ENCODE data around the gene PTBP3.

Gene PTBP3

DNA sequence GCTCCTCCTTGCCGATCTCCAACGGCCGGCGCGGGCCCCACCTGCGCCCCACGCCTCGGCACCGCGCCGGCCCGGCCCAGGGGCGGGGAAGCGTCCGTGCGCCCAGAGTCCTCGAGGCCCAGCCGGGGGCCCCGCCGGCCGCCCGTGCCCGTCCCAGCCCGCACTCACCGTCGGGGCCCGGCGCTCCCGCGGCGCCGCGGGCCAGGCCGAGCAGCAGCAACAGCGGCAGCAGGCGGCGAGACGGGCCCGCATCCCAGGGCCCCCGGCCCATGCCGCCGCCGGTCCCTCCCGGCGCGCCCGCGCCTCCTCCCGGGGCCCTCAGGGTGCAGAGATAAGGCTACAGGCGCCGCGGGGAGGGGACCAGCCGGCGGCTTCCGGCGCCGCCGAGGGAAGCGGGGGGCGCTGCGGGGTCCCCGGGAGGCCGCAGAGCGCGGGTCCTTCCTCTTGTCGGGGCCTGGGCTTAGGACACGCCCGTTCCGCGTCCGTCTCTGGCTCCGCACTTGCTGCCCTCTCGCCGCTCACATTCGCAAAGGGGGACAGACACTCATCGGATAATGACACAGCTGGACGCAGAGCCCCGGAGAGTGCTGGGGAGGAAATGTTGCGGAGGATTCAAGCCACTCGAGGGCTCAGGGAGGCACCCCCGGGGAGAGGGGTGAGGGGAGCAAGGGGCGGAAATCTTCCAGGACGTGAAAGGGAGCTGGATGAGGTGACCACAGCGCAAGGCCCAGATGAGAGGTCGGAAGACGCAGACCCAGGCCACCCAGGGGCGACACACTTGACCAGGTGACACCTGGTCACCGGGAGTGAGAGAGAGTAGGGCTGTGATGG is 158.2 kb downstream of the PTBP3 start, which contains the start of gene SUSD1:
Gene SUSD1, minus strand, starts transcription at position 333 of the 831 bp plus-strand sequence. Its CDS starts 62 bp downstream, at position 271.
- Histone ChIP-seq H3K9ac (ENCODE audit: low read length) (no peak within 1 kb of the TSS), H3K4me3 (ENCODE audit: low read length) (peak within 1 kb of the TSS; percentile 42; the same call in 1 of the 2 replicates), H3K79me2 (ENCODE audit: low read length) (no peaks in the 10 kb centered on the region), H3K9me3 (replicated peaks; ENCODE audit: insufficient read depth, low read length) (no peaks in the 10 kb centered on the region), H3K27ac (ENCODE audit: low read length) (no peak within 1 kb of the TSS), H3K4me2 (ENCODE audit: low read depth, low read length) (peak within 1 kb of the TSS; percentile 60), H3F3A (ENCODE audit: insufficient read depth, low read length) (no peaks in the 10 kb centered on the region), H3K36me3 (replicated peaks; ENCODE audit: insufficient read depth, low read length) (no peaks in the 10 kb centered on the region), H2AFZ (ENCODE audit: low read length) (peak within 1 kb of the TSS; percentile 17; the same call in 1 of the 2 replicates), H3K27me3 (replicated peaks; ENCODE audit: insufficient read depth, low read length) (no peaks in the 10 kb centered on the region; the same call in 1 of the 2 replicates), H3K9me2 (replicated peaks; ENCODE audit: insufficient read depth, low read length) (no peaks in the 10 kb centered on the region), H3K4me1 (ENCODE audit: low read length) (peaks cover 4% of the 10 kb centered on the region), H4K20me1 (ENCODE audit: insufficient read depth, low read length) (no peaks in the 10 kb centered on the region)
- DNase-seq = no peak
- TF ChIP-seq EZH2phosphoT487 (IDR thresholded peaks at IDR 0.05; ENCODE audit: low read length) (no peak), EZH2 (optimal IDR thresholded peaks at IDR 0.05; ENCODE audit: low read depth, low read length) (no peak)
- TF ChIP-seq, protein P1, sequence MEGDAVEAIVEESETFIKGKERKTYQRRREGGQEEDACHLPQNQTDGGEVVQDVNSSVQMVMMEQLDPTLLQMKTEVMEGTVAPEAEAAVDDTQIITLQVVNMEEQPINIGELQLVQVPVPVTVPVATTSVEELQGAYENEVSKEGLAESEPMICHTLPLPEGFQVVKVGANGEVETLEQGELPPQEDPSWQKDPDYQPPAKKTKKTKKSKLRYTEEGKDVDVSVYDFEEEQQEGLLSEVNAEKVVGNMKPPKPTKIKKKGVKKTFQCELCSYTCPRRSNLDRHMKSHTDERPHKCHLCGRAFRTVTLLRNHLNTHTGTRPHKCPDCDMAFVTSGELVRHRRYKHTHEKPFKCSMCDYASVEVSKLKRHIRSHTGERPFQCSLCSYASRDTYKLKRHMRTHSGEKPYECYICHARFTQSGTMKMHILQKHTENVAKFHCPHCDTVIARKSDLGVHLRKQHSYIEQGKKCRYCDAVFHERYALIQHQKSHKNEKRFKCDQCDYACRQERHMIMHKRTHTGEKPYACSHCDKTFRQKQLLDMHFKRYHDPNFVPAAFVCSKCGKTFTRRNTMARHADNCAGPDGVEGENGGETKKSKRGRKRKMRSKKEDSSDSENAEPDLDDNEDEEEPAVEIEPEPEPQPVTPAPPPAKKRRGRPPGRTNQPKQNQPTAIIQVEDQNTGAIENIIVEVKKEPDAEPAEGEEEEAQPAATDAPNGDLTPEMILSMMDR (IDR thresholded peaks at IDR 0.05; ENCODE audit: low read length) = no peak

DNA sequence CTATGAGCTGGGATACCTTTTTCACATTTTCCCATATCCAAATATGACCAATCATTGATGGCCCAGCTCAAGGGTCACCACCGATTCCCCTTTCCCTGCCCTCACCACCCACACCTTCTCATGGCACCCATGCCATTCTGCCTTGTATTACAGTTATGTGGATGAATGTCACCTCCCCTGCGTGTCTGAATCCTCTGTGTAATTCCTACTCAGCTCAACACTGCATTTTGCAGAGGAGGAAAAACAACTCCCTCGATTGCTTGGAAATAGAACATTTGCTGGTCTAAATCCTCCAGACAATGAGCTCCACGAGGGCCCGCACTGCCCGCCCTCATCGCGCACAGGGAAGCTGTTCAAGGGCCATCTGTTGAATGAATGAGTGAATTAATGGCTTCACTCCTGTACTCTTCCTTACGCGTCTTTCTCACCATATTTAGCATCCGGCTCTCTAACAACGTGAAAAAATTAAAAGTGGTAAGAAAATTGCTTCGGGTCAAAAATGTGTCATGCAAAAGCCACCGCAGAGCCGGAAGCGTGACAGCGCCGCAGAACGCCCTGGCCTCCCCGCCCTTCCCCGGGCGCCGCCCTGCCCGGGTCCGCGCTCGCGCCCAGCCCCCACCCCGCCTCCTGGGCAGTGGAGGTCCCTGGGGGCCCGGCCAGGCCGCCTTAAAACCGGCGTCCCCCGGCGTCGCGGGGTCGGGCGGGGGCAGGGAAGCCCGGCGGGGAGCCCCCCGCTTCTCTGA is 159.0 kb downstream of the PTBP3 start:
- H3K9me3 ChIP-seq (replicated peaks; ENCODE audit: insufficient read depth, low read length) = no peaks in the 10 kb centered on the region
- DNase-seq = peak; percentile 70
- H3K27ac ChIP-seq (ENCODE audit: low read length) = no peak overlapping the region
- no peaks in the 10 kb centered on the region for H3K79me2 ChIP-seq (ENCODE audit: low read length)
- peaks cover 4% of the 10 kb centered on the region for H3K4me1 ChIP-seq (ENCODE audit: low read length)
- peak overlapping the region; percentile 32; the same call in 1 of the 2 replicates for H3K4me3 ChIP-seq (ENCODE audit: low read length)
- H3F3A ChIP-seq (ENCODE audit: insufficient read depth, low read length) = no peaks in the 10 kb centered on the region
- H3K9me2 ChIP-seq (replicated peaks; ENCODE audit: insufficient read depth, low read length) = no peaks in the 10 kb centered on the region
- no peaks in the 10 kb centered on the region for H4K20me1 ChIP-seq (ENCODE audit: insufficient read depth, low read length)
- H3K36me3 ChIP-seq (replicated peaks; ENCODE audit: insufficient read depth, low read length) = no peaks in the 10 kb centered on the region
- no peaks in the 10 kb centered on the region; the same call in 1 of the 2 replicates for H3K27me3 ChIP-seq (replicated peaks; ENCODE audit: insufficient read depth, low read length)
- H3K9ac ChIP-seq (ENCODE audit: low read length) = no peak overlapping the region
- H2AFZ ChIP-seq (ENCODE audit: low read length) = peak overlapping the region; percentile 17; the same call in 1 of the 2 replicates
- TF ChIP-seq, protein P1 (IDR thresholded peaks at IDR 0.05; ENCODE audit: low read length) = no peak
- TF ChIP-seq EZH2phosphoT487 (IDR thresholded peaks at IDR 0.05; ENCODE audit: low read length) (no peak), EZH2 (optimal IDR thresholded peaks at IDR 0.05; ENCODE audit: low read depth, low read length) (no peak)
- peak overlapping the region; percentile 60 for H3K4me2 ChIP-seq (ENCODE audit: low read depth, low read length)

DNA sequence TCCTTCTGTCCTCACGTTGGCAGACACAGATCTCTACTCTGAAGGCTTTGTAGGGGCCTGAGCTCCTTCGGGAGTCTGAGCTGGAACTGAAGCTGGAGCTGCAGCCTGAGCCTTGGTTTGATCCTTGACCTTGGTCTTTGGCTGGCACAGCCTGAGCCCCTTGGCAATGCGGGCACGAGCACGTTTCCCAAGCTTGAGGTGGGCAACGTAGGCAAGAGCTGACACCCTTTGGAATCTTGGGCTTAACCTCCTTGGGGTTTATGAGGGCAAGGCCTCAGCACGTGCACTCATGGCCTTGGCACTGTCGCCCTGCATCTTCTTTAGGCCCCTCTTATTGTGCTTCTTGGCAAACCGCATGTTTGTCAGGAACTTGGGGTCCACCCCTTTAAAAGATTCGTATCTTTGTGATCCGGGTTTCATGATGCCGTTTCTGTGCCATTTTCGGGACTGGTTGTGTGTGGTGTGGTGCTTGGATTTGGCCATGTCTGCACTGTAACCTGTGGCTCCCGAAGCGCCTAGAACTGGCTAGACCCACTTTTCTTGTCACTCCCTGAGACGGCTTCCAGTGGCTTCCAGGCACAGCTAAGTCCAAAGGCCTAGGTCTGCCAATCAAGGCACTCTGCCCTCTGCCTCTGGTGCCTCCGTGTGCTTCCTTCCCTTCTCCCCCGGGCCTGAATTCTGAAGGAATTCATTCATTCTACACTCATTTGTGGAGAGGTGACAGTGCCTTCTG is 159.8 kb downstream of the PTBP3 start:
- H3K4me3 ChIP-seq (ENCODE audit: low read length) = no peak overlapping the region
- no peak overlapping the region for H2AFZ ChIP-seq (ENCODE audit: low read length)

More for the DNA sequence above, 159.8 kb downstream of the PTBP3 start:
- H4K20me1 ChIP-seq (ENCODE audit: insufficient read depth, low read length) = no peaks in the 10 kb centered on the region
- TF ChIP-seq EZH2 (optimal IDR thresholded peaks at IDR 0.05; ENCODE audit: low read depth, low read length) (no peak), EZH2phosphoT487 (IDR thresholded peaks at IDR 0.05; ENCODE audit: low read length) (no peak)
- TF ChIP-seq, protein P1 (IDR thresholded peaks at IDR 0.05; ENCODE audit: low read length) = no peak
- H3K9ac ChIP-seq (ENCODE audit: low read length) = no peak overlapping the region
- no peaks in the 10 kb centered on the region; the same call in 1 of the 2 replicates for H3K27me3 ChIP-seq (replicated peaks; ENCODE audit: insufficient read depth, low read length)
- H3K9me2 ChIP-seq (replicated peaks; ENCODE audit: insufficient read depth, low read length) = no peaks in the 10 kb centered on the region
- DNase-seq = no peak
- no peak overlapping the region for H3K27ac ChIP-seq (ENCODE audit: low read length)
- H3K4me1 ChIP-seq (ENCODE audit: low read length) = peaks cover 5% of the 10 kb centered on the region
- H3K9me3 ChIP-seq (replicated peaks; ENCODE audit: insufficient read depth, low read length) = no peaks in the 10 kb centered on the region
- no peak overlapping the region for H3K4me2 ChIP-seq (ENCODE audit: low read depth, low read length)
- no peaks in the 10 kb centered on the region for H3F3A ChIP-seq (ENCODE audit: insufficient read depth, low read length)
- no peaks in the 10 kb centered on the region for H3K36me3 ChIP-seq (replicated peaks; ENCODE audit: insufficient read depth, low read length)
- H3K79me2 ChIP-seq (ENCODE audit: low read length) = no peaks in the 10 kb centered on the region

All from MM.1S (cell line).